Fibroblast of mammary gland (primary cell): ENCODE measurements around the gene TARS1.

Source experiments
- DNase-seq: peaks from one replicate; pipeline ENCODE4 v3.0.0-alpha.2; 2010; ENCODE audit warnings: low read depth
- H3K4me3 ChIP-seq: 2 replicates; pipeline ENCODE4 v1.5.1; 2011; ENCODE audit warnings: low read depth, mild to moderate bottlenecking, low read length, moderate library complexity; ENCODE audit not compliant: control insufficient read depth
- TF ChIP-seq, protein P1 (sequence below): conservative IDR thresholded peaks from 2 replicates; pipeline ENCODE4 v1.5.1; 2011; ENCODE audit warnings: low read depth, low read length, inconsistent platforms; ENCODE audit not compliant: control insufficient read depth, insufficient read depth

TARS1 gene

DNA sequence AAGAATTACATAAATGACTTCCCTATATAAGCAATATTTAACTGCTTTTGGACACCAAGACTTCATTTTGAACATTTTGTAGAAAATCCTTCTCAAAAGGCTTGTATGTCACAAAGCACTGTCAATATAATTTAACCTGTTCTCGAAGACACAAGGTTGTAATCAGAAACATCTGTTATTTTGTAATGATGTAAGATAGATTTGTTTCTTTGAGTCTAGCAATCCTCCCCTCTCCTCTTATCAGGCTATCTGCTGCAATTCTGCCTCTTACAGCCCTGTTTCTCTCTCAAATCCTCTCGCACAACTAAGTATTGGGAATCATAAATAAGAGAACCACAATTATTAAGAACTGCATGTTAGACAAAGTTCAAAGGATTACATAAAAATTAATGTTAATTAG, 18.6 kb upstream of the TARS1 start:
- H3K4me3 ChIP-seq: no peak overlapping the region
- peak; percentile 30 for DNase-seq
- TF ChIP-seq, protein P1, sequence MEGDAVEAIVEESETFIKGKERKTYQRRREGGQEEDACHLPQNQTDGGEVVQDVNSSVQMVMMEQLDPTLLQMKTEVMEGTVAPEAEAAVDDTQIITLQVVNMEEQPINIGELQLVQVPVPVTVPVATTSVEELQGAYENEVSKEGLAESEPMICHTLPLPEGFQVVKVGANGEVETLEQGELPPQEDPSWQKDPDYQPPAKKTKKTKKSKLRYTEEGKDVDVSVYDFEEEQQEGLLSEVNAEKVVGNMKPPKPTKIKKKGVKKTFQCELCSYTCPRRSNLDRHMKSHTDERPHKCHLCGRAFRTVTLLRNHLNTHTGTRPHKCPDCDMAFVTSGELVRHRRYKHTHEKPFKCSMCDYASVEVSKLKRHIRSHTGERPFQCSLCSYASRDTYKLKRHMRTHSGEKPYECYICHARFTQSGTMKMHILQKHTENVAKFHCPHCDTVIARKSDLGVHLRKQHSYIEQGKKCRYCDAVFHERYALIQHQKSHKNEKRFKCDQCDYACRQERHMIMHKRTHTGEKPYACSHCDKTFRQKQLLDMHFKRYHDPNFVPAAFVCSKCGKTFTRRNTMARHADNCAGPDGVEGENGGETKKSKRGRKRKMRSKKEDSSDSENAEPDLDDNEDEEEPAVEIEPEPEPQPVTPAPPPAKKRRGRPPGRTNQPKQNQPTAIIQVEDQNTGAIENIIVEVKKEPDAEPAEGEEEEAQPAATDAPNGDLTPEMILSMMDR: no peak

DNA sequence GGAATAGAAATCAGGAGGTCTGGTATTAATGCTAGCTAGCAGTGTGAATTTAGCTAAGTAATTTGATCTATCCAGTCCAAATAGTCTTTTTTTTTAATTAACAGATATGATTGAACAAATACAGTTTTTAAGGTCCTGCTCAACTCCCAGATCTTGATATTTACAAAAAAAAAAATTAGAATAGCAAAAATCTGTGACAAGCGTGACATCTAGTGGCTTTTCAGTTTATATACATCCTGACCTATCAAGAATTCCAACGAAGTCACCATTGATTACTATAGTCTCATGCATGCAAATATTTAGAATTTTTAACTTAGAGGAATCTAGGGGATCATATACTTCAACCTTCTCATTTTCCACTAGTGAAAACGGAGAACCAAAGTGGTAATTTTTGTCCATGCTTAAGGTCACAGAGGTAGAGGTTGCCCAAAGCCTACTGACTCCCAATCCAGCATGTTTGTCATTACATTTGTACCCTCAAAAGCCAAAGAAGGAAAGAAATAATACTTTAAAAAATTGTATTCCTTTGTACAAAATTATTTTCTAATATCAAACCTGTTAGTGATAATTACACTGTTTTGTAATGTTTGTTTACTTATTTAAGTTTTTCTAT, 17.6 kb upstream of the TARS1 start:
- TF ChIP-seq, protein P1: peak; percentile 44
- no peak overlapping the region for H3K4me3 ChIP-seq
- peak; percentile 76 for DNase-seq

DNA sequence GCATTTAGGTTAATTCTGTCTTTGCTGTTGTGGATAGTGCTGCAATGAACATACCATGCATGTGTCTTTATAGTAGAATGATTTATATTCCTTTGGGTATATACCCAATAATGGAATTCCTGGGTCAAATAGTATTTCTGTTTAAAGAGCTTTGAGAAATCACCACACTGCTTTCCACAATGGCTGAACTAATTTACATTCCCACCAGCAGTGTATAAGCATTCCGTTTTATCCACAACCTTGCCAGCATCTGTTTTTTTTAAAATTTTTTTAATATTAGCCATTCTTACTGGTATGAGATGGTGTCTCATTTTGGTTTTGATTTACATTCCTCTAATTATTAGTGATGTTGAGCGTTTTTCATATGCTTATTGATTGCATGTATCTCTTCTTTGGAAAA, 15.5 kb upstream of the TARS1 start:
- H3K4me3 ChIP-seq: no peak overlapping the region
- DNase-seq: no peak
- TF ChIP-seq, protein P1: no peak

DNA sequence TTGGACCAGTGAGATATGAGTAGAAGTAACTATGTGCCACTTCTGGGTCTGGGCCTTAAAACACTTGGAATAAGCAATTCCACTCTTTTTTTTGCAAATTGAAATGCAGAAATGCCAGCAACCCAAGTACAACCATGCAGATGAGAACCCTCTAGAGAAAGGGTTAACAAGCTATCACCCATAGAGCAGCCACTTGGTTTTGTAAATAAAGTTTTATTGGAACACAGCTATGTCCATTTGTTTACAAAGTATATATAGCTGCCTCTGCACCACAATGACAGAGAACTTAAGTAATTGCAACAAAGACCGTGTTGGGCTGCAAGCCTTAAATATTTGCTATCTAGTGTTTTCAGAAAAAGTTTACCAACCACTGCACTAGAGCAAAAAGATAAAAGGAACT, 9.8 kb upstream of the TARS1 start:
- H3K4me3 ChIP-seq: no peak overlapping the region
- TF ChIP-seq, protein P1: no peak
- no peak for DNase-seq

DNA sequence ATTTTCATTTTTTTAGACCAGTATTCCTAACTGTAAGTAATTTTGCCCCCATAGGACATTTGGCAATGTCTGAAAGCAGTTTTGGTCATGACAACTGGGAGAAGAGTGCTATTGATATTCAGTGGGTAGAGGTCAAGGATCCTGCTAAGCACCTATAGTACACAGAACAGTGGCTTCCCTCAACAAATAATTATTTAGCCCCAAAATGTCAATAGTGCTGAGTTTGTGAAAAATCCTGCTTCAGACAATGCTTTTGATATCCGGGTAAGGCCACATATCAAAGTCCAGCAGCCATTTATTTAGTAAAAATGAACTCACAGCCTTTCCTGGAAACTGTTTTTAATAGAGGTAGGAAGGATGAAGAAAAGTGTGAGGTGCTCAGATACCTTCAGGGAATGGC, 8.1 kb upstream of the TARS1 start:
- TF ChIP-seq, protein P1: no peak
- DNase-seq: no peak
- H3K4me3 ChIP-seq: no peak overlapping the region

DNA sequence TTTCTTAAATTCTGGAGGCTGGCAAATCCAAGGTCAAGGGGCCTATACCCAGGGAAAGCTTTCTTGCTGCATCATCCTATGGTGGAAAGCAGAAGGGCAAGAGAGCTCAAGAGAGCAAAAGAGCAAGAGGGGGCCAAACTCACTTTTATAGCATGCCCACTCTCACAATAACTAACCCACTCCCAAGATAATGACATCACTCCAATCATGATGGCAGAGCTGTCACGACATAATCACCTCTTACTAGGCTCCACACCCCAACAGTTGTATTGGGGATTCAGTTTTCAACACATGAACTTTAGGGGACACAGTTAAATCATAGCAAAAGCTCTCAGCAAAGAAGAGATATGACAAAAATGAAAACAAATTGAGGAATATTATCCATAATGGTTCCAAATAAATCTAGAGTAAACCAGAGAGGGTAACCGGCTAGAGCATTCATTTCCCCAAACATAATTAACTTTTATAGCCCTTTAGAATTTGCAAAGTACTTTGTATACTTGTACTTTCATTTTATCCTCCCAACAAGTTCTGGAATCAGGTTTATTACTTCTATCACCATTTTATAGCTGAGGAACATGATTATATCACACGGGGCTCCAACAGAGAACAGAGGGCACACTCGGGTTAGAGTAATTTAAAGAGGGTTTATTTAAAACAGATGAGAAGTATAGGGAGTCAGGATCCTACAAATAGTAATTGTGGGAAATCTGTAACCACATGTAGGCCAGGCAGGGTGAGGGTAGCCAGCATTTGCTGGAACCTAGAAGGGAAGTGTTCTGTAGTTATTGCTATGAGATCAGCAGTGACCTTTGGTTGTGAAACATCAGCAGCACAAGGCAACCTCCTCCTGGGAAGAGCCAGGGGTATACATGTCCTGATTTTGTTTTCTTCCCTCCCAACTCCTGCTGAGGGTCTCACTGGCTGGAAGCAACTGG, 7.2 kb upstream of the TARS1 start:
- TF ChIP-seq, protein P1: no peak
- H3K4me3 ChIP-seq: no peak overlapping the region
- peak; percentile 89 for DNase-seq
